Measurements from ENCODE around the gene KCNQ1.

Gene KCNQ1

DNA sequence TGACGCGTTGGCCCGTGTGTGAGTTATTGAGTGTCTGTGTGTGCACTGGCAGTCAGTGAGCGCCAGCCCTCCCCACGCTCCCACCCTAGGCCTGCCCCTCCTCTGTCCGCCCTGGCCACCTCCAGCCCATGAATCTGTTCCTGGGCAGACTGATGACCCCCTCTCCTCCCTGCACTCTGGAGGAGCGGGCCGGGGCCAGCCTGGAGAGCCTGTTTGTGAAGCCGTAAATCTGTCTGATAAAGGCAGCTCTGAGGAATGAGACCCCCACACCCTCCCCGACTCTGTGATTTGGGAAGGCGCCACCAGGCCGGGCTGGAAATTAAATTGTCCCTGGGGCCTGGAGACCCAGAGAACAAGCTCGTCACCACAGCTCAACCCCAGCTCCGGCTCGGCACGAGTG lies 35.7 kb upstream of the KCNQ1 start:
- TF ChIP-seq, protein P1, sequence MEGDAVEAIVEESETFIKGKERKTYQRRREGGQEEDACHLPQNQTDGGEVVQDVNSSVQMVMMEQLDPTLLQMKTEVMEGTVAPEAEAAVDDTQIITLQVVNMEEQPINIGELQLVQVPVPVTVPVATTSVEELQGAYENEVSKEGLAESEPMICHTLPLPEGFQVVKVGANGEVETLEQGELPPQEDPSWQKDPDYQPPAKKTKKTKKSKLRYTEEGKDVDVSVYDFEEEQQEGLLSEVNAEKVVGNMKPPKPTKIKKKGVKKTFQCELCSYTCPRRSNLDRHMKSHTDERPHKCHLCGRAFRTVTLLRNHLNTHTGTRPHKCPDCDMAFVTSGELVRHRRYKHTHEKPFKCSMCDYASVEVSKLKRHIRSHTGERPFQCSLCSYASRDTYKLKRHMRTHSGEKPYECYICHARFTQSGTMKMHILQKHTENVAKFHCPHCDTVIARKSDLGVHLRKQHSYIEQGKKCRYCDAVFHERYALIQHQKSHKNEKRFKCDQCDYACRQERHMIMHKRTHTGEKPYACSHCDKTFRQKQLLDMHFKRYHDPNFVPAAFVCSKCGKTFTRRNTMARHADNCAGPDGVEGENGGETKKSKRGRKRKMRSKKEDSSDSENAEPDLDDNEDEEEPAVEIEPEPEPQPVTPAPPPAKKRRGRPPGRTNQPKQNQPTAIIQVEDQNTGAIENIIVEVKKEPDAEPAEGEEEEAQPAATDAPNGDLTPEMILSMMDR (IDR thresholded peaks at IDR 0.05; ENCODE audit: low read depth, low read length), result no peak
- Histone ChIP-seq H3K27me3 (no peaks in the 10 kb centered on the region), H3K36me3 (no peaks in the 10 kb centered on the region), H3K9me3 (no peaks in the 10 kb centered on the region), H3K4me1 (peaks cover 14% of the 10 kb centered on the region), H3K4me3 (ENCODE audit: low read depth, low read length) (no peak overlapping the region)
- peak; percentile 48 for DNase-seq

DNA sequence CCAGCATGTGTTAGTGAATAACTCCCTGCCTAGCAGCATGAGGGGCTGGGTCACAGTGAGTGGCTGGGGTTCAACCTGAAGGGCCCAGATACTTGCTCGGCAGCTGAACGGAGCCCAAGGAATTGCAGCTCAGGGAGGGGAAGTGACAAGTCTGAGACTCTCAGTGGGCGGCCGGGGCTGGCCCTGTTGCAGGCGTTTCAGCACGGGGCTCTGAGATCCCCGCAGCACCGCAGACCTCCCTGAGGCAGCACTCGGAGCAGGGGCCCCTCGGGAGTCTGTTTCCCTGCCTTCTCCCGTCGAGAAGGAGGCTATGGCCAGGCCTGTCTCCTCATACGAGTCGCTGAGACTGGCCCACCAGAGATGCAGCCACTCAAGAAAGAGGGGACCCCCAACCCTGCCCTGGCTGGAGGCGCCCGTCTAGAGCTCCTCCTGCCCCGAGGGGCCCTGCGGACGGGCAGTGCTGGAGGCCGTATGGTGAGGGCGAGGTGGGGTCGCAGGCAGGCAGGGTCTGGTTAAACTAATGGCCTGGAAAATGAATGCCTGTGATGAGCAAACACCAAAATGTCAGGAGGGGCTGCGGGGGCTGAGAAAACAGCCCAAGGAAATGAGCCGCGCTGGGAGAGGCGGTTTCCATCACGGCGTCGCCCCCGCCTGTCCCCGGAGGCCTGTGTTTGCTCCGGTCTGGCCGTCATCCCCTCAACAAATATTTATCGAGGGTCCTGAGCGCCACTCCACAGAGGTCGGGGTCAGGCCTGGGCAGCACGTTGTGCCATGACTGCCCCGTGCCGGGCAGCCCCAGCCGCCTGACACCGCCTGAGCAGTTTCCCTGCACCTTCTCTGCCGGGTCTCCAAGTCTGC lies 35.0 kb upstream of the KCNQ1 start:
- peak; percentile 36 for DNase-seq
- TF ChIP-seq, protein P1 (IDR thresholded peaks at IDR 0.05; ENCODE audit: low read depth, low read length), result no peak
- Histone ChIP-seq H3K9me3 (no peaks in the 10 kb centered on the region), H3K36me3 (no peaks in the 10 kb centered on the region), H3K27me3 (no peaks in the 10 kb centered on the region), H3K4me1 (peaks cover 14% of the 10 kb centered on the region), H3K4me3 (ENCODE audit: low read depth, low read length) (no peak overlapping the region)

DNA sequence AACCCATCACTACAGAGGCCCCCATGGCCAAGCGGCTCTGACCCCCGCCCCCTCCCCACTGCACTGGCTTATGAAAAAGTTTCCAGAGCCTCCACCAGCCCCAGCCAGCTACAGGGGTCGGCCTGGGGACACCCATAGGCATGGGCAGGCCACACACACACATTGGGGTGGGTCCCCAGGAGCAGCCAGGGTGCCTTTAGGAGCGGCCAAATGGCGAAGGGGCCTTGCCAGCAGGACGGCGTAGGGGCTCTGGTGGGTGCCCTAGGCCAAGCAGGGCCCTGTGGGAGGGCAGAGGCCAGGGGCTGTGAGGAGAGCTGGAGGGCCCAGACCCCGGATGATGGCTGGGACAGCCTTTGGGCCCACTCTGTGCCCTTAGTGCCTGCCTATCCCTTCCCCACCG lies 34.2 kb upstream of the KCNQ1 start:
- H3K4me3 ChIP-seq (ENCODE audit: low read depth, low read length), result no peak overlapping the region
- H3K27me3 ChIP-seq, result no peaks in the 10 kb centered on the region
- H3K36me3 ChIP-seq, result no peaks in the 10 kb centered on the region
- H3K9me3 ChIP-seq, result no peaks in the 10 kb centered on the region
- TF ChIP-seq, protein P1 (IDR thresholded peaks at IDR 0.05; ENCODE audit: low read depth, low read length), result no peak
- DNase-seq, result no peak
- H3K4me1 ChIP-seq, result peaks cover 14% of the 10 kb centered on the region

DNA sequence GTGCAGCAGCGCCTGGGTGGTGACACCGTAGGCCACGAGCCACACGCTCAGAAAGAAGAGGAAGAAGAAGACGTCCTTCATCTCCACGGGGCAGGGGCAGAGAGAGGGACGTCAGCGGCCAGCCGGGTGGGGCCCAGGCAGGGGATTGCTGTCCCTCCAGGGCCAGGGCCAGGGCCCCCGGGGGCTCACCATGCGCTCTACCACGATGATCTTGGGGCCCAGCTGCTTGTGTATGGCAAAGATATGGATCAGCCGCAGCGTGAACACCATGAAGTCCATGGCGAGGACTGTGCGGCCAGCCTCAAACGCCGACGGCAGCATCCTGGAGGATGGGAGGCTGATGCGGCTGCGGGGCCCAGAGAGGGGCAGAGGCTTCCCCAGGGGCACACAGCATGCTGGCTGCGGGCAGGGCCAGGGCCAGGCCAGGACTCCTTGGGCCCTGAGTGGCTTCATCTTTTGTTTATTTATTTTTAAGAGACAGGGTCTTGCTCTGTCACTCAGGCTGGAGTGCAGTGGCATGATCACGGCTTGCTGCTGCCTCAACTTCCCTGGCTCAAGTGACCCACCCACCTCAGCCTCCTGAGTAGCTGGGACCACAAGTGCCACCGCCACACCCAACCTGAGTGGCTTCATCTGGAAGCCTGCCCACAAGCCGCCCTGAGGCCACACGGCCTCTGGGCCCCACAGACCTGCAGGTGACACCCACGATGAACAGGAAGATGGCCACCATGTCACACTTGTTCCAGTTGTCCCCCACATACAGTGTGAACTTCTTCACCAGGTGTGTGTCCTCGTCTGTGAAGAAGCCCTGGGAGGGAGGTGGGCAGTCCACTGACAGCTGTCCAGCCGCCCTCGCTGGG lies 33.1 kb upstream of the KCNQ1 start:
- H3K9me3 ChIP-seq, result no peaks in the 10 kb centered on the region
- H3K36me3 ChIP-seq, result no peaks in the 10 kb centered on the region
- TF ChIP-seq, protein P1 (IDR thresholded peaks at IDR 0.05; ENCODE audit: low read depth, low read length), result no peak
- H3K4me1 ChIP-seq, result peaks cover 14% of the 10 kb centered on the region
- no peaks in the 10 kb centered on the region for H3K27me3 ChIP-seq
- no peak for DNase-seq
- H3K4me3 ChIP-seq (ENCODE audit: low read depth, low read length), result no peak overlapping the region

DNA sequence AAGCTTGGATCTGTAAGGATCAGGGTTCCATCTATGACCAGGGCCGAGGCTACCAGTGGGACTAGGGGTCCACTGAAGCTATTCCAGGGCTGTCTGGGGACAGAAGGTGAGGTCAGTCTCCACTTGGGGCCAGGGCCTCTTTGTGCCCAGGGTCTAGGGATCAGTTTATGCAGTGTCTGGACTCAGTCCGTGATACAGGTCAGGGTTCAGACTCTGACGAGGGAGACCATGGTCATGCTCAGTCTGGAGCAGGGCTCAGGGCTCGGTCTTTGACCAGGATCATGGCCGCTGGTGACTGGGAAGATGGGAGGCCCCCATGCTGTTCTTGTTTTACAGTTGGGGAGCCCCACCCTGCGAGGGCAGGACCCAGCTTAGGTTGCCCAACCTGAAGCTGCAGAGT lies 32.5 kb upstream of the KCNQ1 start:
- no peak overlapping the region for H3K4me3 ChIP-seq (ENCODE audit: low read depth, low read length)
- H3K27me3 ChIP-seq, result no peaks in the 10 kb centered on the region

More for the DNA sequence above, 32.5 kb upstream of the KCNQ1 start:
- peaks cover 14% of the 10 kb centered on the region for H3K4me1 ChIP-seq
- TF ChIP-seq, protein P1 (IDR thresholded peaks at IDR 0.05; ENCODE audit: low read depth, low read length), result no peak
- no peak for DNase-seq
- no peaks in the 10 kb centered on the region for H3K9me3 ChIP-seq
- no peaks in the 10 kb centered on the region for H3K36me3 ChIP-seq

All from BE2C (cell line).